ENCODE measurements around the gene LYPD4.
A peak's percentile ranks its signal among the peaks of the same experiment; 100 is the strongest.
"Not testable (repeated sequence)": the region's sequence is repeated elsewhere in the genome, so short reads cannot be mapped to it uniquely, and the experiment has no call there.

The LYPD4 gene
- 0 reads per million in 2 donors for total RNA-seq

- DNase-seq, result no peak
These were observed at the start of gene LYPD4 for GRCh38 chr19:41844601-41845000. TSS of gene LYPD4 (minus strand) at chr19:41844683. CDS start at chr19:41839285, 5,398 bp downstream.

GRCh38 chr19:41893899-41894298 is 49.4 kb upstream of the LYPD4 start:
- peak in 1 of 5 experiments; percentile 75 for DNase-seq

DNA sequence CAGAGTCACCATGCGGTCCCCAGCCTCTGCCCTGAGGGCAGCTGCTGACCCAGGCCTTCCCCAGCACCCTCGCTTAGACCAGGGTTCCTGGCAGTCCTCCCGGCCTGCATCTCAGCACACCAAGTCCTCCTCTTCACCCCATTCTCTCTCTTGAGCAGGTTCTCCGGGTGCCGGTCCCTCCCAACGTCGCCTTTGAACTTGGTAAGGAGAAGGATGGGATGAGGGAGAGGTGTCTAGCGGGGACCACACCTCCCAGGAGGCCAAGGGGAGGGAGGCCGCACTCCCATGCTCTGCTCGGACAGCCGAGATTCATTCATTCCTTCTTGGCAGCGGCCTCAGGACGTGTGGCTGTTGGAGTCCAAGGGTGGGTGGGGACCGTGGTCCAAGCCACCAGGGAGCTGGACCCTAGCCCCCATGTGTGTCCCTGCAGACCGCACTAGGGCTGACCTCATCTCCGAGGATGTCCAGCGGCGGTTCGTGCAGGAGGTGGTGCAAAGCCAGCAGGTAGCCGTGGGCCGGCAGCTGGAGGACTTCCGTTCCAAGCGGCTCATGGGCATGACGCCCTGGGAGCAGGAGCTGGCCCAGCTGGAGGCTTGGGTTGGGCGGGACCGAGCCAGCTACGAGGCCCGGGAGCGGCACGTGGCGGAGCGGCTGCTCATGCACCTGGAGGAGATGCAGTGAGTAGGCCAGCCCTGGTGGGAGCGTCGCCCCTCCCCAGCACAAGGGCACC is 47.9 kb upstream of the LYPD4 start:
- no peak for DNase-seq

- DNase-seq, result no peak
These were observed 46.5 kb upstream of the LYPD4 start for GRCh38 chr19:41890936-41891335.

- no peak for DNase-seq
These were observed 45.4 kb upstream of the LYPD4 start for GRCh38 chr19:41889896-41890295.

- peak in 1 of 5 experiments; percentile 57 for DNase-seq
These were observed 44.4 kb upstream of the LYPD4 start for GRCh38 chr19:41888926-41889325.

- peak; percentile 35 to 88 (median 75) for DNase-seq
These were observed 43.4 kb upstream of the LYPD4 start for GRCh38 chr19:41887711-41888382.

GRCh38 chr19:41886761-41887710 is 42.6 kb upstream of the LYPD4 start:
- DNase-seq, result peak in 3 of 5 experiments; percentile 55 to 95 (median 90)

DNA sequence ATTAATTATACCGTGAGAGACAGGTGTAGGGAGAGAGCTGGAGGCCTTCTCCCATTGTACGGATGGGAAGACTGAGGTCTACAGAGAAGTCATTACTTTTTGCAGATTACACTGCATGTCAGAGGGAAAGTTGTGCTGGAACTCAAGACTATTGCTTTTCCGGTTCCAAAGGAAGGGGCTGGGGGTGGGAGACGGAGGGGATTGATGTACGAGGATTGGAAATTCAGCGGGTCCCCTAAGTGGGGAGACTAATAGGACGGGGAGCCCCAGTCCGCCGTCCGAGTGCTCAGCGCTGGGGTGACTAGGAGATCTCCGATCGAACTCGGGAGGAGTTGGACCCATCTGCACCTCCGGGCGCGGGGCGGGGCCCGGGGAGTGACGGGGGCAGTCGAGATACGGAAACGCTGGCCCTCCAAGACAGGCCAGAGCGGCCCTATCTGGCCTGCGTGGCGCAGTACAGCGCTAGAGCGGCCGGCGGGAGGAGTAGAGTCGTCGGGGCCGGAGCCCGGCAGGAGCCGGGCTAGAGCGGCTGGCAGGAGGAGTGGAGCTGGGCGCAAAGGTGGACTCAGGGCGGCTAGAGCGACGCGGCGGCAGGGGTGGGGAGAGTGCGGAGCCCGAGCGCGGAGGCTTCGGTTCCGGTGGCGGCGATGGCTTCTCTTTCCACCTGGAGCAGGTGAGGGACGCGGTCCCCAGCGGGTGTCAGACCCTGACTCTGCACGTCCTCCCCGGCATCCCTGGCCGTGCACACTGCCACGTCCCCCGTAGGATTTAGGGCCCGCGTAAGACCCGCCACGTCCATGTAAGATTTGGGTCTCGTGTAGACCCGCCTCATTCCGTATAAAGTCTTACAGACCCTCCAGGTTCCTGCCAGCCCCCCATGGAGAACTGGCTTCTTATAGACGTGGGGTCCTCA is 39.6 kb upstream of the LYPD4 start:
- peak; percentile 52 to 97 (median 80) for DNase-seq

DNA sequence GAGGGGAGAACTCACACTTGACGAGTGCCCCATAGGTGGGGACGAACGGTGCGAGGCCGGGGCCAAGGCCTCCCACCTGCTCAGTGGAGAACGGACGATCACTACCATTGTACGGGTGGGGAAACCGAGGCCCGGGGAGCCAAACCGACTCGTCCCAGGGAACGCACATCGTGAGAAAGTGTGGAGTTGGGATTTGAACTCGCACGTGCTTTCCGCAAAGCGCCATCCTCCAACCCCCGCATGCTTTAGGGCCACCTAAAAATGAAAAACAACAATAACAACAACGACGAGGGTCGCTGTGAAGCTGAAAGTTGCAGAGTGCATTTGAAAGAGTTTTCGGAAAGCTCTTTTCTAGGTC is 39.0 kb upstream of the LYPD4 start:
- no peak for DNase-seq

DNA sequence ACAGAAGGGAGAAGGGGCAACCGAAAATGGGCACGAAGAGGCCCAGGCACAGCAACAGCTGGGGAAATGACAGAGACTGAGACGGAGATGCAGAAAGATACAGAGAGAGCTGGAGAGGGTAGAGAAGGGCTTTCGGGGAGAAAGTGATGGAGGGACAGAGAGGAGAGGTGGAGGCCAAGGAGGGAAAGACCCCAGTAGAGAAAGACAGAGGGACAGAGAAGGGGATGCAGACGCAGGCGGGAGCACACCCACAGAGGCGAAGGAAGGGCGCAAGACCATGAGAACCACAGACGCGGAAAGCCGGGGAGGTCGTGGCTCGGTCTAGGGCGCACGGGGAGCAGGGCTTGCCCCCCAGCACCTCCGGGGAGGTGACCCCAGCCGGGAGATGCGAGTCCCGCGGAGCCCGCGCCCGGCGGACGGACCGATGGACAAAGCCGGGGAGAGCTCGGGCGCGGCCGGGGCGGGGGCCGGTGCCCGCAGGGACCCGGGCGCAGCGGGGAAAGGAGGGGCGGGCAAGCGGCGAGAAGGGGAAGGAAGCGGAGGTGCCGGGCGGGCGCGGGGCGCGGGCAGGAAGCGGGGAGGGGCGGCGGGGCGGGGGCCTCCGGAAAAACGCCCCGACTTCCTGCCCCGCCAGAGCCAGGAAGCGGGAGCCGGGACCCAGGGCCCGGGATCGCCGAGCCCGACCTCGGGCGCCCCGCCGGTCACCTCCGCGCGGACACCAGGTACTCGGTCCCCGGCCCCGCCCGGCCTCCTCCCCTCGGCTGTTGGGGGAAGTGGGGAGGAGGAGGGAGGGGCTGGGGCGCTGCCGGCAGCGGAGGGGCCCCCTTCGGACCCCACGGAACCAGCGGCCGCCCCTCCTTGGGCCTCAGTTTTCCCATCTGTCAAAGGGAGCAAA is 38.3 kb upstream of the LYPD4 start, which contains the start of gene ARHGEF1:
Gene ARHGEF1 (plus strand): TSS at position 617 of the 895 bp plus-strand sequence. CDS start 4,899 bp downstream, outside the sequence.
- peak; percentile 33 to 77 (median 57) for DNase-seq

- DNase-seq, result no peak
These were observed 35.8 kb upstream of the LYPD4 start for GRCh38 chr19:41880329-41880708.

- no peak for DNase-seq
These were observed 35.3 kb upstream of the LYPD4 start for GRCh38 chr19:41879670-41880328.

DNA sequence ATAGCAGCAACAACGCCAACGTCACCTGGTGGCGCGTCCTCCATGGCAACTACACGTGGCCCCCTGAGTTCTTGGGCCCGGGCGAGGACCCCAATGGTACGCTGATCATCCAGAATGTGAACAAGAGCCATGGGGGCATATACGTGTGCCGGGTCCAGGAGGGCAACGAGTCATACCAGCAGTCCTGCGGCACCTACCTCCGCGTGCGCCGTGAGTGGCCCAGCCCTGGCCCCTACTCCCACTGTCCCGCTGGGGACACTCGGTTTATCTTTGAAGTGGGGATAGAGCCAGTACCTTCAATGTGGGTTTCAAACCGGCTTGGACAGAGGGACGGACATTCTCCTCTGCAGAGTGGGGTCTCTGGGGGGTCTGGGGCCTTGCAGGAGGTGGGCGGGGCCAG is 34.6 kb upstream of the LYPD4 start:
- no peak for DNase-seq

GRCh38 chr19:41877916-41878905 is 33.7 kb upstream of the LYPD4 start:
- no peak for DNase-seq

GRCh38 chr19:41876847-41877832 is 32.7 kb upstream of the LYPD4 start, which contains the start of gene CD79A:
TSS of gene CD79A (plus strand) at chr19:41877279. CDS start at chr19:41877305, 26 bp downstream.
- no peak for DNase-seq

DNA sequence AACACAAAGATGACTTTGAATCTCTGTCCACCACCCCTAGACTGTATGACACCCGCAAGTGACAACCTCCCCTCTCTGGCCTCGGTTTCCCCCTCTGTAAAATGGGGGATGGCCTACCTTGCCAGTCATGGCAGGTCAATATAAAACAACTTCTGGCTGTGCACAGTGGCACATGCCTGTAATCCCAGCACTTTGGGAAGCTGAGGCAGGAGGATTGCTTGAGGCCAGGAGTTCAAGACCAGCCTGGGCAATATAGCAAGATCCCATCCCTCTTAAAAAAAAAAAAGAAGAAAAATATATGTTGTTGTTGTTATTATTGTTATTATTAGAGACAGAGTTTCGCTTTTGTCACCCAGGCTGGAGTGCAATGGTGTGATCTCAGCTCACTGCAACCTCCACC is 31.5 kb upstream of the LYPD4 start:
- DNase-seq, result not testable (repeated sequence)

Data from T-helper 2 cell (primary cell).